NAMALWA (cell line): ENCODE results near the gene ZNF775.
A peak's percentile ranks its signal among the peaks of the same experiment; 100 is the strongest.
"Not testable (repeated sequence)": the region's sequence is repeated elsewhere in the genome, so short reads cannot be mapped to it uniquely, and the experiment has no call there.

Source experiments
- DNase-seq: peaks from one replicate; pipeline ENCODE4 v3.0.0-alpha.2; 2015; ENCODE audit warnings: low spot score

Gene ZNF775

GRCh38 chr7:150382123-150382843 is 3.2 kb downstream of the ZNF775 start:
- DNase-seq: no peak

DNA sequence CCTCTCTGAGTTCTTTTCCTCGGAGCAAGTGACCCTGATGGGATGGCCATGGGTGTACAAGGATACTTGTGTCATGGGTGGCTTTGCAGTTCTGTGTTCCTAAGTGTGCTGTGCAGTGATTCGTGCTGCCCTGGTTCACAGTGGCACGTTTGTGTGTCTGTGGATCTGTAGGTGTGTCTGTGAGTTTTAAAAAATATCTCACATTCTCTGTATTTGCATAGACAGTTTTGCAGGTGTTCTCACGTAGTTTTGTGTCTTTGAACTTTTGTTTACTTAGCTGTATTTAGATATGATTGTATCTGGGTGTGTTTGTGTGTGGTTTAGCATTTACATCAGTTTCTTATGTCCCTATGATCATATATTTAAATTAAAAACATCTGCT is 3.7 kb downstream of the ZNF775 start:
- peak; percentile 63 for DNase-seq

GRCh38 chr7:150383710-150384397 is 4.7 kb downstream of the ZNF775 start:
- peak; percentile 69 for DNase-seq

GRCh38 chr7:150384406-150385301 is 5.5 kb downstream of the ZNF775 start:
- DNase-seq: no peak

- DNase-seq: no peak
Measured at GRCh38 chr7:150385302-150385723, 6.2 kb downstream of the ZNF775 start.

GRCh38 chr7:150385884-150386283 is 6.8 kb downstream of the ZNF775 start:
- not testable (repeated sequence) for DNase-seq

GRCh38 chr7:150388306-150388705 is 9.2 kb downstream of the ZNF775 start:
- no peak for DNase-seq

DNA sequence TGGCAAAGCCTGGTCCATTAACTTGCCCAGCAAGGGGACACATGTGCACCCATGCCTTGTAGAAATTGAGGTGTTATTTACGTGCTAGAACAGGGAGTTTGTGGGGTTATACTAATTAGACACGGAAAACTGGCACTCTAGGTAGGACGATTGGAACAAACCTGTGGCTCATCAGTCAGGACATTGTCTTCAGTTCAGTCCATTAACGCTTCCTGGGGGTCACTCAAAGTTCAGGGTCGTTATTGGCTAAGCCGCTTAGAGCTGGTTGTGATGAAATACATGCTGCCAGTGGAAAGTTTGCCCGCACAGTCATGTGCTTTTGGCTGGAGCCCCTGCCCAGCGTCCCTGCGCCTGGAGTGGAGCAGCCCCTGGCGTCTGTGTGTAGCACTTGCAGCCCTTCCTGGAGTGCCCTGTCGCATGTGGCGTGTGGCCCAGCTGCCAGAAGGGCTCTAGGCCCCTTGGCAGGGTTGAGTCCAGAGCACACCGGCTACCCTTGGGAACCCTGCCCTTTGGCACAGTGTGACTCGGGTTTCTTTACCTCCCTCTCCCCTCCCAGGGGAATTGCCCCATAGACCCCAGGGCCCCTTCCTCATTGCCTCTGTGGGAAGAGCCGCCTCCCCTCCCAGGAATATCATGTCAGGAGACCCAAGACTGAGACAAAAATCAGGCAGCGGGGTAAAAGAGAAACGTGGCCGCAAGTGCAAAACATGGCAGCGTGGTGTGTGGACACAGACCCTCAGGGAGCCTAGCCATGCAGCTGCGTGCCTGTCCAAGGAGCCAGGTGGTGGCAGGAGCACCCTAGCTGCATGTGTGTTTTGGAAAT is 9.8 kb downstream of the ZNF775 start:
- no peak for DNase-seq

- DNase-seq: no peak
Measured at GRCh38 chr7:150389532-150389816, 10.3 kb downstream of the ZNF775 start.

- DNase-seq: no peak
Measured at GRCh38 chr7:150390205-150390604, 11.1 kb downstream of the ZNF775 start.

DNA sequence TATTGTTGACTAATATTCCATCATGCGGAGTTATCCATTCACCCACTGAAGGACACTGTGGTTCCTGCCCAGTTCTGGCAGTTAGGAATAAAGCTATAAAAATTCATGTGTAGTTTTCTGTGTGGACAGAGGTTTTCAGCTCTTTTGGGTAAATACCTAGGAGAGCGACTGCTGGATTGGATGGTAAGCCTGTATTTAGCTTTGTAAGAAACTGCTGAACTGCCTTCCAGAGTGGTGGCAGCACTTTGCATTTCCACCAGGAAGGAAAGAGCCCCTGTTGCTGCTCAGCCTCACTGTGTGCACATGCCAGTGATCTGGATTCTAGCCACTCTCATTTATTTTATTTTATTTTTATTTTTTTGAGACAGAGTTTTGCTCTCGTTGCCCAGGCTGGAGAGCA is 14.2 kb downstream of the ZNF775 start:
- no peak for DNase-seq

DNA sequence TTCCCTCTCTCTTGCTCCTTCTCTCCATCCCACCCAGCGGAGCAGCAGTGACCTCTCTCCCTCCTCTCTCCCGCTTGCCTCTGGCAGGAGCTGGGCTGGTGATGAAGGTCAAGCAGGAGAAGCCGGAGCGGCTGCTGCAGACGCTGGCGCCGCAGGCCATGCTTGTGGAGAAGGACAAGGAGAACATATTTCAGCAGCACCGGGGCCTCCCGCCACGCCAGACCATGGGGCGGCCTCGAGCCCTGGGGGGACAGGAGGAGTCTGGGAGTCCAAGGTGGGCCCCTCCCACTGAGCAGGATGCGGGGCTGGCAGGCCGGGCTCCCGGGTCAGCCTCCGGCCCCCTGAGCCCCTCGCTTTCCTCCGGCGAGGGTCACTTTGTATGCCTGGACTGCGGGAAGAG is 17.3 kb downstream of the ZNF775 start:
- DNase-seq: no peak

- DNase-seq: no peak
Measured at GRCh38 chr7:150396851-150397260, 17.7 kb downstream of the ZNF775 start.

DNA sequence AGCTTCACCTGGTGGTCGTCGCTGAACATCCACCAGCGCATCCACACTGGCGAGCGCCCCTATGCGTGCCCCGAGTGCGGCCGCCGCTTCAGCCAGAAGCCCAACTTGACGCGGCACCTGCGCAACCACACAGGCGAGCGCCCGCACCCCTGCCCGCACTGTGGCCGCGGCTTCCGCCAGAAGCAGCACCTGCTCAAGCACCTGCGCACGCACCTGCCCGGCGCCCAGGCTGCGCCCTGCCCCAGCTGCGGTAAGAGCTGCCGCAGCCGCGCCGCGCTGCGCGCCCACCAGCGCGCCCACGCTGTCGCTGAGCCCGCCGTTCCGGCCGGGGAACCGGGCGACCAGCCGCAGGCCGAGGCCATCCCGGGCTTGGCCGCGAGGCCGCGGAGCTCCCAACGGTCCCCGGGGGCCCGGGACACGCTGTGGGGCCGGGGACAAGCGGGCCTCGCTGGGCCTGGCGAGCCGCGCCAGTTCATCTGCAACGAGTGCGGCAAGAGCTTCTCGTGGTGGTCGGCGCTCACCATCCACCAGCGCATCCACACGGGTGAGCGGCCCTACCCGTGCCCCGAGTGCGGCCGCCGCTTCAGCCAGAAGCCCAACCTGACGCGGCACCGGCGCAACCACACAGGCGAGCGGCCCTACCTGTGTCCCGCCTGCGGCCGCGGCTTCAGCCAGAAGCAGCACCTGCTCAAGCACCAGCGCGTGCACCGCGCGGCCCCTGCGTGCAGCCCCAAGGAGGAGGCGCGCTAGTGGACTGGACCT is 18.4 kb downstream of the ZNF775 start:
- DNase-seq: no peak

DNA sequence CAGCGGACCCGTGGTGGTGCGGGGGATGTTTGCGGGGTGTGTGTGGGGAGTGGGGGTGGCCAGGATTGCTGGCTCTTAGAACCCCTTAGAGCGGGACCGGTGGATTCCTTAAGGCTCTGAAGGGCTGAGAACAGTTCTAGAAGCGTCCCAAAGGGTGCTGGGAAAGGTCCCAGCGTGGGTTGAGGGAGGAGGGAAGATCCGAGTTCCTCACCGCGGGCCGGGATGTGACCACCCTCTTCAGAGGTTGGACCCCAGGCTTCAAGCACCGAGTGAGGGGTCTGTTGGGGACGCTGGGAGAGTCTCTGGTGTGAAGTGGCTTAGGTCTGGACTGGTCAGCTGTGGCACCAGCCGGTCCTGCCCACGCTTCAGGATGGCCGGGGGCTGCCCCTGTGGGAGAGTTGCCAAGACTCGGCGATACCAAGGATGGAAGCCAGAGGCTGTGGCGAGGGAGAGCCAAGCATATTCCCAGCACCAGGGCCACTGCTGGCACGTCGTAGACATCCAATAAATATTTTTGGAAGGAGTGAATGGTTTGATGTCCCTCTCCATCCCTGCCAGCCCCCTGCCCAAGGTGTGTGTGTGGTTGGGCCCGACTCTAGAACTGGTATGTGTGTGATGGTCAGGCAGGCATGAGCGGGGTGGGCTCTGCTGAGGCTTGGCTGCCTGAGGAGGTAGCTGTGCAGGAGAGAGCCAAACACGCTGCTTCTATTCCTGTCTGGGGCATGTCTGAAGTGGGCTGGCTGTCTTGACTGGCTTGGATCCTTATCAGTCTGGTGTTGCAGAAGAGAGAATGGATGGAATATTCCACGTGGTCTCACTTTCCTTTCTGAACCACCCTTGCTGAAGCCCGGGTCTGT is 19.2 kb downstream of the ZNF775 start:
- DNase-seq: no peak

DNA sequence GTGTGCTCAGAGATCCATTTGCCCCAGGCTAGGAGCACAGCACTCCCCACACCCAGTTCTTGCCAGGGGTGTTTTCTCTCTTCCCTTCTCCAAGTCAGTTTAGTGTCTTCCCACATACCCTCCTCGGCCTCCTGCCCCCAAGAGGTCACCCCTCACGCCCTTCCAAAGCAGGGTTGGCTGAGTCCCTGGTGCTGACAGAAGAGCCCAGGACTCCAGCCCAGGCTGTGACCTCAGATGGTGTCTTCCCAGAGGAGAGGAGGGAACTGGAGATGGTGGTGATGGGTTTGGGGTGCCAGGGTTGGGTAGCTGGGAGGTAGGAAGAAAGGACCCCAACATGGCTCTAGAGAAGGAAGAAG is 19.8 kb downstream of the ZNF775 start:
- DNase-seq: no peak

- DNase-seq: no peak
Measured at GRCh38 chr7:150399421-150400007, 20.4 kb downstream of the ZNF775 start.

GRCh38 chr7:150400008-150400787 is 21.1 kb downstream of the ZNF775 start:
- DNase-seq: no peak

DNA sequence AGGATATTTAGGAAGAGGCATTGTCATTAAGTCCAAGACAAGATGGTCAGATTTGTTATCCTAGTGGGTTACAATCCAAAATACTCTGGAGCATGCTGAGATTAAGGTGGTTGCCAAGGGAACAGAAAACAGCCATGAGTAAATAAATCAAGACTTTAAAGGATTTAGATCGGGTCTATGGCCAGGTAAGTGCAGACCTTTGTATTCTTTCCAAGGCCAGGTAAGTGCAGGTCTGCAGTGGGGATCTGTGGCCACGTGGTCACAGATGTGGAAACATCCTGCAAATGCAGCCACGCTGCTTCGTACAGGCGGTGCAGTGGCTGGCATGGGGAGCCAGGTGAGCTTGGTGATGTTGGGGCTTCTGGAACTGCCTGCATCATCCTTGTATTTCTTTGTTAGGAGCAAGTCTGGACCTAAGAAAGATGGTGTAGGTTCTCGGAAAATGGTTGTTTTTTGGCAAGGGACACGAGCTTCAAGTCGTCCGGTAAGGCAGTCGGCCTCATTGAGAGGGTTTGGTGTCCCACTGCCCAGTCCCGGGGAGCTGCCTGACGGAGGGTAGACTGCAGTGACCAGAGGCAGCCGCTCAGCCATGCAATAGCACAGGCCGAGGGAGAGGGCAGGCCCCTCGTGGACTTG is 21.8 kb downstream of the ZNF775 start:
- no peak for DNase-seq
